ENCODE results near the gene OR10H5. TPM values are rescaled to one million over a fixed set of nuclear protein-coding genes. Genes with fewer than 3 reads are reported as not detected.
"Not testable (repeated sequence)": the region's sequence is repeated elsewhere in the genome, so short reads cannot be mapped to it uniquely, and the experiment has no call there.

OR10H5 gene
- total RNA-seq, 1 experiment from 2014 or later: not detected

DNA sequence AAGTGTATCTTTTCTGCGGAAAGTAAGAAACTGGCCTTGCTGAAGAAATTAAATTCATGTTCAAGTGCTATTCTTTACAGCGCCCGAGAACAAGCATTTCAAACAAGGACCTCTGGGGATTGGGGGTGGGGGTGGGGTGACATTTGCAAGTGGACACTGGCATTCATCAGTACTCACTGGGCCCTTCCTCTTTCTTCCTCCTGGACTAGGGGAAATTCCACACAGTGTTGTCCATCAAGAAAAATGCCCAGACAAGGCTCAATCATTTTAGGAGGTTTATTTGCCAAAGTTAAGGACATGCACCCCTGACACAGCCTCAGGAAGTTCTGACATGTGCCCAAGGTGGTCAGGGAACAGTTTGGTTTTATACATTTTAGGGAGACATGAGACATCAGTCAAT, 50.9 kb downstream of the OR10H5 start:
- intact Hi-C loops (cut with micrococcal nuclease; ENCODE audit: unreplicated experiment): no loop called here
- Histone ChIP-seq H3K36me3 (ENCODE audit: control insufficient read depth, insufficient read depth, low read length) (no peaks in the 10 kb centered on the region), H3K27me3 (ENCODE audit: control insufficient read depth, insufficient read depth, low read length) (no peaks in the 10 kb centered on the region), H3K4me1 (ENCODE audit: control insufficient read depth, insufficient read depth, low read length) (no peaks in the 10 kb centered on the region), H3K4me3 (ENCODE audit: low read depth in 2 of 2, low read length in 2 of 2) (no peak overlapping the region), H3K9me3 (ENCODE audit: control insufficient read depth, insufficient read depth, low read depth, low read length) (no peaks in the 10 kb centered on the region), H3K27ac (ENCODE audit: low read length) (no peak overlapping the region)
- POLR2A ChIA-PET: no interaction called here
- ATAC-seq: no peak
- CTCF ChIA-PET: no interaction called here
- TF ChIP-seq, protein P1, sequence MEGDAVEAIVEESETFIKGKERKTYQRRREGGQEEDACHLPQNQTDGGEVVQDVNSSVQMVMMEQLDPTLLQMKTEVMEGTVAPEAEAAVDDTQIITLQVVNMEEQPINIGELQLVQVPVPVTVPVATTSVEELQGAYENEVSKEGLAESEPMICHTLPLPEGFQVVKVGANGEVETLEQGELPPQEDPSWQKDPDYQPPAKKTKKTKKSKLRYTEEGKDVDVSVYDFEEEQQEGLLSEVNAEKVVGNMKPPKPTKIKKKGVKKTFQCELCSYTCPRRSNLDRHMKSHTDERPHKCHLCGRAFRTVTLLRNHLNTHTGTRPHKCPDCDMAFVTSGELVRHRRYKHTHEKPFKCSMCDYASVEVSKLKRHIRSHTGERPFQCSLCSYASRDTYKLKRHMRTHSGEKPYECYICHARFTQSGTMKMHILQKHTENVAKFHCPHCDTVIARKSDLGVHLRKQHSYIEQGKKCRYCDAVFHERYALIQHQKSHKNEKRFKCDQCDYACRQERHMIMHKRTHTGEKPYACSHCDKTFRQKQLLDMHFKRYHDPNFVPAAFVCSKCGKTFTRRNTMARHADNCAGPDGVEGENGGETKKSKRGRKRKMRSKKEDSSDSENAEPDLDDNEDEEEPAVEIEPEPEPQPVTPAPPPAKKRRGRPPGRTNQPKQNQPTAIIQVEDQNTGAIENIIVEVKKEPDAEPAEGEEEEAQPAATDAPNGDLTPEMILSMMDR (IDR thresholded peaks at IDR 0.05): no peak
- no peak for TF ChIP-seq SIN3A (IDR thresholded peaks at IDR 0.05; ENCODE audit: borderline replicate concordance, insufficient read depth, low read depth, low read length)
- TF ChIP-seq, protein P2, sequence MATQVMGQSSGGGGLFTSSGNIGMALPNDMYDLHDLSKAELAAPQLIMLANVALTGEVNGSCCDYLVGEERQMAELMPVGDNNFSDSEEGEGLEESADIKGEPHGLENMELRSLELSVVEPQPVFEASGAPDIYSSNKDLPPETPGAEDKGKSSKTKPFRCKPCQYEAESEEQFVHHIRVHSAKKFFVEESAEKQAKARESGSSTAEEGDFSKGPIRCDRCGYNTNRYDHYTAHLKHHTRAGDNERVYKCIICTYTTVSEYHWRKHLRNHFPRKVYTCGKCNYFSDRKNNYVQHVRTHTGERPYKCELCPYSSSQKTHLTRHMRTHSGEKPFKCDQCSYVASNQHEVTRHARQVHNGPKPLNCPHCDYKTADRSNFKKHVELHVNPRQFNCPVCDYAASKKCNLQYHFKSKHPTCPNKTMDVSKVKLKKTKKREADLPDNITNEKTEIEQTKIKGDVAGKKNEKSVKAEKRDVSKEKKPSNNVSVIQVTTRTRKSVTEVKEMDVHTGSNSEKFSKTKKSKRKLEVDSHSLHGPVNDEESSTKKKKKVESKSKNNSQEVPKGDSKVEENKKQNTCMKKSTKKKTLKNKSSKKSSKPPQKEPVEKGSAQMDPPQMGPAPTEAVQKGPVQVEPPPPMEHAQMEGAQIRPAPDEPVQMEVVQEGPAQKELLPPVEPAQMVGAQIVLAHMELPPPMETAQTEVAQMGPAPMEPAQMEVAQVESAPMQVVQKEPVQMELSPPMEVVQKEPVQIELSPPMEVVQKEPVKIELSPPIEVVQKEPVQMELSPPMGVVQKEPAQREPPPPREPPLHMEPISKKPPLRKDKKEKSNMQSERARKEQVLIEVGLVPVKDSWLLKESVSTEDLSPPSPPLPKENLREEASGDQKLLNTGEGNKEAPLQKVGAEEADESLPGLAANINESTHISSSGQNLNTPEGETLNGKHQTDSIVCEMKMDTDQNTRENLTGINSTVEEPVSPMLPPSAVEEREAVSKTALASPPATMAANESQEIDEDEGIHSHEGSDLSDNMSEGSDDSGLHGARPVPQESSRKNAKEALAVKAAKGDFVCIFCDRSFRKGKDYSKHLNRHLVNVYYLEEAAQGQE (IDR thresholded peaks at IDR 0.05; ENCODE audit: insufficient read depth in 1 of 2, low read depth in 2 of 2, low read length in 1 of 2): no peak
- no peak for TF ChIP-seq POLR2AphosphoS5 (IDR thresholded peaks at IDR 0.05; ENCODE audit: low read depth, low read length)
- no peak for TF ChIP-seq TCF7L2 (IDR thresholded peaks at IDR 0.05; ENCODE audit: low read depth, low read length)
- no peak for DNase-seq (ENCODE audit: low read depth, low spot score)
- in situ Hi-C loops (cut with HindIII; ENCODE audit: low pct_unique_long_range_greater_than_20kb, low sequenced_read_pairs): no loop called here
- BruUV-seq (replicated peaks): no TSS peak

DNA sequence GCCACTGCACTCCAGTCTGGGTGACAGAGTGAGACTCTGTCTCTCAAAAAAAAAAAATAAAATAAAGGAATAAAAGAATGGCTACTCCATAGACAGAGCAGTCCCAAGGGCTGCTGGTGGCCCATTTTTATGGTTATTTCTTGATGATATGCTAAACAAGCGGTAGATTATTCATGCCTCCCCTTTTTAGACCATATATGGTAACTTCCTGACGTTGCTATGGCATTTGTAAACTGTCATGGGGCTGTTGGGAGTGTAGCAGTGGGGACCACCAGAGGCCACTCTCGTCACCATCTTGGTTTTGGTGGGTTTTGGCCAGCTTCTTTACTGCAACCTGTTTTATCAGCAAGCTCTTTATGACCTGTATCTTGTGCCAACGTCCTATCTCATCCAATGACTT, 52.4 kb downstream of the OR10H5 start:
- BruUV-seq (replicated peaks); H3K36me3 ChIP-seq (ENCODE audit: control insufficient read depth, insufficient read depth, low read length); ATAC-seq; H3K4me3 ChIP-seq (ENCODE audit: low read depth in 2 of 2, low read length in 2 of 2); CTCF ChIA-PET; intact Hi-C loops (cut with micrococcal nuclease; ENCODE audit: unreplicated experiment); H3K27me3 ChIP-seq (ENCODE audit: control insufficient read depth, insufficient read depth, low read length); H3K4me1 ChIP-seq (ENCODE audit: control insufficient read depth, insufficient read depth, low read length); DNase-seq (ENCODE audit: low read depth, low spot score); in situ Hi-C loops (cut with HindIII; ENCODE audit: low pct_unique_long_range_greater_than_20kb, low sequenced_read_pairs); H3K27ac ChIP-seq (ENCODE audit: low read length); H3K9me3 ChIP-seq (ENCODE audit: control insufficient read depth, insufficient read depth, low read depth, low read length); POLR2A ChIA-PET: not testable (repeated sequence)

DNA sequence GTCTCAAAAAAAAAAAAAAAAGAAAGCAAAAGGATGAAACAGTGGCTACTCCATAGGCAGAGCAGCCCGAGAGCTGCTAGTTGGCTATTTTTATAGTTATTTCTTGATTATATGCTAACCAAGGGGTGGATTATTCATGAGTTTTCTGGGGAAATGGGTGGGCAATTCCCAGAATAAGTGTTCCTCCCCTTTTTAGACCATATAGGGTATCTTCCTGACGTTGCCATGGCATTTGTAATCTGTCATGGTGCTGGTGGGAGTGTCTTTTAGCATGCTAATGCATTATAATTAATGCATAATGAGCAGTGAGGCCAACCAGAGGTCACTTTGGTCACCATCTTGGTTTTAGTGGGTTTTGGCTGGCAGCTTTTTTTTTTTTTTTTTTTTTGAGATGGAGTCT, 53.4 kb downstream of the OR10H5 start:
- no peak overlapping the region for H3K4me3 ChIP-seq (ENCODE audit: low read depth in 2 of 2, low read length in 2 of 2)
- in situ Hi-C loops (cut with HindIII; ENCODE audit: low pct_unique_long_range_greater_than_20kb, low sequenced_read_pairs): no loop called here
- H3K27ac ChIP-seq (ENCODE audit: low read length): no peak overlapping the region
- CTCF ChIA-PET: no interaction called here
- no peaks in the 10 kb centered on the region for H3K4me1 ChIP-seq (ENCODE audit: control insufficient read depth, insufficient read depth, low read length)
- H3K36me3 ChIP-seq (ENCODE audit: control insufficient read depth, insufficient read depth, low read length): no peaks in the 10 kb centered on the region
- intact Hi-C loops (cut with micrococcal nuclease; ENCODE audit: unreplicated experiment): no loop called here
- TF ChIP-seq, protein P2 (IDR thresholded peaks at IDR 0.05; ENCODE audit: insufficient read depth in 1 of 2, low read depth in 2 of 2, low read length in 1 of 2): no peak
- ATAC-seq (no peak), DNase-seq (ENCODE audit: low read depth, low spot score) (no peak)
- H3K9me3 ChIP-seq (ENCODE audit: control insufficient read depth, insufficient read depth, low read depth, low read length): no peaks in the 10 kb centered on the region
- POLR2A ChIA-PET: no interaction called here
- peaks cover 2% of the 10 kb centered on the region; the same call in 1 of the 2 replicates for H3K27me3 ChIP-seq (ENCODE audit: control insufficient read depth, insufficient read depth, low read length)
- no TSS peak for BruUV-seq (replicated peaks)

All from Panc1 (cell line).